HG03439 (cell line): ENCODE measurements around the gene SLC35A5.

Source experiments
- ATAC-seq: cut with Tn5 transposase; IDR thresholded peaks from one replicate; pipeline ENCODE4 v1.9.1; 2021; ENCODE audit warnings: mild to moderate bottlenecking, moderate library complexity; ENCODE audit not compliant: unreplicated experiment

The SLC35A5 gene

GRCh38 chr3:112569265-112569664 lies 7.4 kb downstream of the SLC35A5 start:
- no peak for ATAC-seq

- no peak for ATAC-seq
These were observed 10.9 kb downstream of the SLC35A5 start for GRCh38 chr3:112572701-112573100.

GRCh38 chr3:112579232-112579631 lies 17.4 kb downstream of the SLC35A5 start:
- ATAC-seq, result no peak

GRCh38 chr3:112579697-112580096 lies 17.9 kb downstream of the SLC35A5 start:
- no peak for ATAC-seq

GRCh38 chr3:112582244-112582874 lies 20.5 kb downstream of the SLC35A5 start:
- no peak for ATAC-seq

- ATAC-seq, result no peak
These were observed 21.3 kb downstream of the SLC35A5 start for GRCh38 chr3:112583105-112583504.

GRCh38 chr3:112585782-112586181 lies 23.9 kb downstream of the SLC35A5 start:
- no peak for ATAC-seq

- no peak for ATAC-seq
These were observed 25.5 kb downstream of the SLC35A5 start for GRCh38 chr3:112587336-112587735.

- ATAC-seq, result no peak
These were observed 31.4 kb downstream of the SLC35A5 start for GRCh38 chr3:112593258-112593657.

GRCh38 chr3:112594856-112595255 lies 33.0 kb downstream of the SLC35A5 start:
- no peak for ATAC-seq

GRCh38 chr3:112597945-112598344 lies 36.1 kb downstream of the SLC35A5 start:
- ATAC-seq, result no peak

- ATAC-seq, result no peak
These were observed 36.9 kb downstream of the SLC35A5 start for GRCh38 chr3:112598731-112599130.

GRCh38 chr3:112602217-112602838 lies 40.5 kb downstream of the SLC35A5 start:
- ATAC-seq, result peak; percentile 71

GRCh38 chr3:112604536-112604935 lies 42.7 kb downstream of the SLC35A5 start:
- ATAC-seq, result no peak

GRCh38 chr3:112605285-112605684 lies 43.4 kb downstream of the SLC35A5 start:
- ATAC-seq, result no peak

- no peak for ATAC-seq
These were observed 44.3 kb downstream of the SLC35A5 start for GRCh38 chr3:112606098-112606497.

- ATAC-seq, result no peak
These were observed 46.0 kb downstream of the SLC35A5 start for GRCh38 chr3:112607863-112608262.

GRCh38 chr3:112610121-112610520 lies 48.3 kb downstream of the SLC35A5 start:
- ATAC-seq, result no peak

- ATAC-seq, result no peak
These were observed 50.1 kb downstream of the SLC35A5 start for GRCh38 chr3:112611752-112612515.

- no peak for ATAC-seq
These were observed 54.3 kb downstream of the SLC35A5 start for GRCh38 chr3:112615989-112616731.

GRCh38 chr3:112617285-112617684 lies 55.4 kb downstream of the SLC35A5 start:
- no peak for ATAC-seq
